ENCODE data around the gene SEPTIN7.

DNA sequence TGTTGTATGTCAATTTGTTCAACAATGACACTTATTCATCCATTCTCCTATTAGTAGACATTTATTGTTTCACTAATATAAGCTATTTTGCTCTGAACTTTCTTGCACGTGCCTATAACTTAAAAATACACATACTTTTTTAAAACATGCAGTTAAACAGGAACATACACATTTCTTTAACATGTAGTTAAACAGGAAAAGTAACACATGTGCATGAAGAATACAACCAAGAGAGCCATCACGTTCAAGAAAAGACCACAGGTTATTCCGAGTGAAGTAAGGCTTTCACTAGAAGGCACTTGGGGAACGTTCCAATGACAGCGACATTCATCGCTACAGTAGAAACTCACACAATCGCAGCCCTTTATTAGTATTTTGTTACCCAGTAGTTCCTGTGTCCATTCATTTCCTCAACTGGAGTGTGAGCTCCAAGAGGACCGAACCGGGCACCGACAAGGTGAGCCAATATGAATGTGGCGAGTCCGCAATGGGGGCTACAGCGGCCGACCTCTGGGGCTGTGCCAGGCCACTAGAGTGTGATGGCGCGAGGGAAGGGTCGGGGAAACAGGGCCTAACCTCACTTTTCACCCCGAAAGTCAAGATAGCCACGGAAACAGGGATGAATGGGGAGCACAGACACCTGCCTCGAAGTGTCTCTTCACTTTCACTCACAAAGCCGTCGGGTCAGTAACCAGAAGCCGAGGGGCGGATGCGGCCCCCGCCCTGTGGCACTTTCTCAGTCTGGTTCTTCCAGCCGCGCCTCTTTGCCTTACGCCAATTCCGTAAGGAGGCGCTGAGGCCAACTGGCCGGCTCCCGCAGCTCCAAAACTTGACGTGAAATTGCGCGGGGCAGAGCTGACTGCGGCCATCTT is 775 bp upstream of the SEPTIN7 start:
- TF ChIP-seq, protein P1, sequence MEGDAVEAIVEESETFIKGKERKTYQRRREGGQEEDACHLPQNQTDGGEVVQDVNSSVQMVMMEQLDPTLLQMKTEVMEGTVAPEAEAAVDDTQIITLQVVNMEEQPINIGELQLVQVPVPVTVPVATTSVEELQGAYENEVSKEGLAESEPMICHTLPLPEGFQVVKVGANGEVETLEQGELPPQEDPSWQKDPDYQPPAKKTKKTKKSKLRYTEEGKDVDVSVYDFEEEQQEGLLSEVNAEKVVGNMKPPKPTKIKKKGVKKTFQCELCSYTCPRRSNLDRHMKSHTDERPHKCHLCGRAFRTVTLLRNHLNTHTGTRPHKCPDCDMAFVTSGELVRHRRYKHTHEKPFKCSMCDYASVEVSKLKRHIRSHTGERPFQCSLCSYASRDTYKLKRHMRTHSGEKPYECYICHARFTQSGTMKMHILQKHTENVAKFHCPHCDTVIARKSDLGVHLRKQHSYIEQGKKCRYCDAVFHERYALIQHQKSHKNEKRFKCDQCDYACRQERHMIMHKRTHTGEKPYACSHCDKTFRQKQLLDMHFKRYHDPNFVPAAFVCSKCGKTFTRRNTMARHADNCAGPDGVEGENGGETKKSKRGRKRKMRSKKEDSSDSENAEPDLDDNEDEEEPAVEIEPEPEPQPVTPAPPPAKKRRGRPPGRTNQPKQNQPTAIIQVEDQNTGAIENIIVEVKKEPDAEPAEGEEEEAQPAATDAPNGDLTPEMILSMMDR (IDR thresholded peaks at IDR 0.05) = no peak
- TF ChIP-seq POLR2AphosphoS5 (IDR thresholded peaks at IDR 0.05) = no peak
- TF ChIP-seq POLR2A (IDR thresholded peaks at IDR 0.05) = no peak
